Measurements from ENCODE around the gene EFNA5.

Gene EFNA5

GRCh38 chr5:107672211-107673038 is 1.7 kb upstream of the EFNA5 start:
- no peak for DNase-seq (ENCODE audit: low read depth)

GRCh38 chr5:107671742-107672210 is 1.0 kb upstream of the EFNA5 start:
- DNase-seq (ENCODE audit: low read depth) = no peak

GRCh38 chr5:107670087-107670931 is 428 bp downstream of the EFNA5 start:
- no peak for DNase-seq (ENCODE audit: low read depth)

- DNase-seq (ENCODE audit: low read depth) = no peak
Observed at GRCh38 chr5:107669096-107670031, 1.4 kb downstream of the EFNA5 start.

- no peak for DNase-seq (ENCODE audit: low read depth)
Observed at GRCh38 chr5:107668154-107669095, 2.3 kb downstream of the EFNA5 start.

GRCh38 chr5:107666051-107666655 is 4.6 kb downstream of the EFNA5 start:
- no peak for DNase-seq (ENCODE audit: low read depth)

GRCh38 chr5:107665036-107665570 is 5.6 kb downstream of the EFNA5 start:
- no peak for DNase-seq (ENCODE audit: low read depth)

GRCh38 chr5:107663697-107664096 is 7.0 kb downstream of the EFNA5 start:
- no peak for DNase-seq (ENCODE audit: low read depth)

GRCh38 chr5:107661650-107662044 is 9.1 kb downstream of the EFNA5 start:
- no peak for DNase-seq (ENCODE audit: low read depth)

- no peak for DNase-seq (ENCODE audit: low read depth)
Observed at GRCh38 chr5:107661038-107661649, 9.6 kb downstream of the EFNA5 start.

GRCh38 chr5:107658528-107658927 is 12.2 kb downstream of the EFNA5 start:
- DNase-seq (ENCODE audit: low read depth) = no peak

- DNase-seq (ENCODE audit: low read depth) = no peak
Observed at GRCh38 chr5:107655831-107656230, 14.9 kb downstream of the EFNA5 start.

GRCh38 chr5:107654827-107655226 is 15.9 kb downstream of the EFNA5 start:
- DNase-seq (ENCODE audit: low read depth) = no peak

GRCh38 chr5:107653685-107654084 is 17.1 kb downstream of the EFNA5 start:
- DNase-seq (ENCODE audit: low read depth) = no peak

- no peak for DNase-seq (ENCODE audit: low read depth)
Observed at GRCh38 chr5:107652839-107653607, 17.7 kb downstream of the EFNA5 start.

- DNase-seq (ENCODE audit: low read depth) = no peak
Observed at GRCh38 chr5:107652408-107652807, 18.3 kb downstream of the EFNA5 start.

GRCh38 chr5:107651325-107651724 is 19.4 kb downstream of the EFNA5 start:
- DNase-seq (ENCODE audit: low read depth) = no peak

- no peak for DNase-seq (ENCODE audit: low read depth)
Observed at GRCh38 chr5:107646418-107646817, 24.3 kb downstream of the EFNA5 start.

- no peak for DNase-seq (ENCODE audit: low read depth)
Observed at GRCh38 chr5:107640568-107640967, 30.2 kb downstream of the EFNA5 start.
